HG03460 (cell line): ENCODE results near the gene DNER.

Experiments
- ATAC-seq: cut with Tn5 transposase; IDR thresholded peaks from one replicate; pipeline ENCODE4 v1.9.1; 2021; ENCODE audit not compliant: unreplicated experiment

The DNER gene

GRCh38 chr2:229673676-229674075, 40.7 kb downstream of the DNER start:
- ATAC-seq = no peak

- ATAC-seq = no peak
Measured at GRCh38 chr2:229672021-229672420, 42.3 kb downstream of the DNER start.

GRCh38 chr2:229669841-229670240, 44.5 kb downstream of the DNER start:
- ATAC-seq = no peak

GRCh38 chr2:229666811-229667210, 47.5 kb downstream of the DNER start:
- ATAC-seq = no peak

GRCh38 chr2:229665158-229665557, 49.2 kb downstream of the DNER start:
- ATAC-seq = no peak

GRCh38 chr2:229661478-229661877, 52.9 kb downstream of the DNER start:
- no peak for ATAC-seq

GRCh38 chr2:229660951-229661350, 53.4 kb downstream of the DNER start:
- ATAC-seq = no peak

- ATAC-seq = no peak
Measured at GRCh38 chr2:229660391-229660790, 54.0 kb downstream of the DNER start.

- no peak for ATAC-seq
Measured at GRCh38 chr2:229658004-229658403, 56.4 kb downstream of the DNER start.

- ATAC-seq = no peak
Measured at GRCh38 chr2:229654437-229654836, 59.9 kb downstream of the DNER start.

- ATAC-seq = no peak
Measured at GRCh38 chr2:229653531-229653930, 60.8 kb downstream of the DNER start.

- no peak for ATAC-seq
Measured at GRCh38 chr2:229652796-229653195, 61.6 kb downstream of the DNER start.

- no peak for ATAC-seq
Measured at GRCh38 chr2:229650901-229651300, 63.5 kb downstream of the DNER start.

GRCh38 chr2:229650059-229650458, 64.3 kb downstream of the DNER start:
- ATAC-seq = no peak

- ATAC-seq = no peak
Measured at GRCh38 chr2:229646186-229646723, 68.1 kb downstream of the DNER start.

- no peak for ATAC-seq
Measured at GRCh38 chr2:229642371-229642770, 72.0 kb downstream of the DNER start.

GRCh38 chr2:229641676-229642075, 72.7 kb downstream of the DNER start:
- ATAC-seq = no peak

- no peak for ATAC-seq
Measured at GRCh38 chr2:229640636-229641035, 73.7 kb downstream of the DNER start.

- no peak for ATAC-seq
Measured at GRCh38 chr2:229636571-229636970, 77.8 kb downstream of the DNER start.

- ATAC-seq = no peak
Measured at GRCh38 chr2:229635371-229635680, 79.0 kb downstream of the DNER start.

- no peak for ATAC-seq
Measured at GRCh38 chr2:229634601-229635370, 79.6 kb downstream of the DNER start.

- ATAC-seq = no peak
Measured at GRCh38 chr2:229633556-229633955, 80.8 kb downstream of the DNER start.

- ATAC-seq = no peak
Measured at GRCh38 chr2:229629039-229629438, 85.3 kb downstream of the DNER start.
